ENCODE results near the gene ARHGAP24.

GRCh38 chr4:85697854-85698253 is 222.9 kb downstream of the ARHGAP24 start:
- TF ChIP-seq CTCF (IDR thresholded peaks at IDR 0.05) (no peak), EZH2 (IDR thresholded peaks at IDR 0.05; ENCODE audit: borderline replicate concordance, insufficient read depth, low read depth, low read length, poor library complexity, severe bottlenecking) (no peak)
